NCI-H2171 treated with DMSO at 0.1 percent for 48 hours (cell line): ENCODE results near the gene WDR55.
"Not testable (repeated sequence)": the region's sequence is repeated elsewhere in the genome, so short reads cannot be mapped to it uniquely, and the experiment has no call there.

Source experiments
- DNase-seq: peaks from one replicate; lab custom pipeline; 2025; lab: John Stamatoyannopoulos, UW

The WDR55 gene, protein sequence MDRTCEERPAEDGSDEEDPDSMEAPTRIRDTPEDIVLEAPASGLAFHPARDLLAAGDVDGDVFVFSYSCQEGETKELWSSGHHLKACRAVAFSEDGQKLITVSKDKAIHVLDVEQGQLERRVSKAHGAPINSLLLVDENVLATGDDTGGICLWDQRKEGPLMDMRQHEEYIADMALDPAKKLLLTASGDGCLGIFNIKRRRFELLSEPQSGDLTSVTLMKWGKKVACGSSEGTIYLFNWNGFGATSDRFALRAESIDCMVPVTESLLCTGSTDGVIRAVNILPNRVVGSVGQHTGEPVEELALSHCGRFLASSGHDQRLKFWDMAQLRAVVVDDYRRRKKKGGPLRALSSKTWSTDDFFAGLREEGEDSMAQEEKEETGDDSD

GRCh38 chr5:140664359-140665119 is at the start of gene WDR55:
WDR55 (plus strand) TSS chr5:140664904; CDS start chr5:140664913, 9 bp downstream.
- DNase-seq: peak; percentile 86

DNA sequence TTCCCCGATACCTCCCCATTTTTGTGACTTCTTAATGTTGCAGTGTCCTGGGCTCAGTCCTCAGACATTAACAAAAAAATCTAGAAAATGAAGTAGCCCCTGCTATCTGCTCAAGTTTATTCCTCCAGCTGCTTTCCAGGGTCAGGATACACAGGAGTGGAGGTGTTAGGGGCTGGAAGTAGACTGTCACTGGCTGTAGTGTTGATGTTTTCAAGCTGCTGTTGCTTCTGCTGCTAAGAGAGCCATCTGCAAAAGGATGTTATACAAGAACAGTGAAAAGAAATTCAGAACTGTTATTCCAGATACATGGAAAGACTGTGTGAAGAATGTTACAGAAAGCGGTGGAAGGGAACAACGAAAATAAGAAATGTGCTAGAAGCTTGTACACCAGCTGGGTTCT is 42.4 kb upstream of the WDR55 start:
- DNase-seq: no peak

- DNase-seq: not testable (repeated sequence)
Observed at GRCh38 chr5:140623061-140623460, 41.6 kb upstream of the WDR55 start.

GRCh38 chr5:140624886-140625285 is 39.8 kb upstream of the WDR55 start:
- DNase-seq: not testable (repeated sequence)

- DNase-seq: no peak
Observed at GRCh38 chr5:140627972-140628371, 36.7 kb upstream of the WDR55 start.

- no peak for DNase-seq
Observed at GRCh38 chr5:140628711-140629110, 36.0 kb upstream of the WDR55 start.

DNA sequence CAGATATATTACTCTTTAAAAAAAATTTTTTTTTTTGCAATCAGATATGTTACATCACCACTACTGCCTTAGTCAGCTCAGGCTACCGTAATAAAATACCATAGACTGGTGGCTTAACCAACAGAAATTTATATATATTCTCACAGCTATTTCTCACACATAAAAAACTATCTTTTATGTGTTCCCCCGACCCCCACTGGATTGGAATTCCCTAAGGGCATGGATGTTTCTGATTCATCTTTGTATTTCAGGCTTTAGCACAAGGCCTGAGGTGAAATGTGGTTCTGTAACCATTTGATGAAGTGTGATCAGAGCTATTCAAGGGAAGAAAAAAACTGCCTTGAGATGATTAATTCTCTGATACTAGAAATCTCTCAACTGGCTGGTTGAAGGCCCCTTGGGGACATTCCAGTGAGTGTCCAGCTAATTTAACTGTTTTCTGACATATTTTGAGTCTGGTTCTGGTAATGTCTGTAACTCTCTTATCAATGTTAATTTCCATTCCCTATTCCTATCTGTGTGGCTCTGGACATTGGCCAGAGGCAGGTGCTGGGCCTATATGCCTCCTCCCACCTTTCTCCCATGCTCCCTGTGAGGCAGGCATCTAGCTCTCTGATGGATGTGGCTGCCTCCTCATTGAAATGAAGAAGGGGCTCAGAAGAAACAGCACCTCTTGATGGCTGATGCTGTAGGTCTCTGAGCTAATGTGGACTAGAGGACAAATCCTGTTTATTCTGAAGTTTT is 34.2 kb upstream of the WDR55 start:
- DNase-seq: no peak

- no peak for DNase-seq
Observed at GRCh38 chr5:140631036-140631417, 33.7 kb upstream of the WDR55 start.

GRCh38 chr5:140631831-140632365 is 32.8 kb upstream of the WDR55 start:
- DNase-seq: no peak

GRCh38 chr5:140632366-140633020 is 32.2 kb upstream of the WDR55 start:
- peak; percentile 7 for DNase-seq

- peak; percentile 6 for DNase-seq
Observed at GRCh38 chr5:140633021-140633471, 31.7 kb upstream of the WDR55 start, which contains the start of gene CD14. CD14 (minus strand) TSS chr5:140633175; CDS start chr5:140633071, 104 bp downstream.

GRCh38 chr5:140633501-140633900 is 31.2 kb upstream of the WDR55 start:
- DNase-seq: no peak

DNA sequence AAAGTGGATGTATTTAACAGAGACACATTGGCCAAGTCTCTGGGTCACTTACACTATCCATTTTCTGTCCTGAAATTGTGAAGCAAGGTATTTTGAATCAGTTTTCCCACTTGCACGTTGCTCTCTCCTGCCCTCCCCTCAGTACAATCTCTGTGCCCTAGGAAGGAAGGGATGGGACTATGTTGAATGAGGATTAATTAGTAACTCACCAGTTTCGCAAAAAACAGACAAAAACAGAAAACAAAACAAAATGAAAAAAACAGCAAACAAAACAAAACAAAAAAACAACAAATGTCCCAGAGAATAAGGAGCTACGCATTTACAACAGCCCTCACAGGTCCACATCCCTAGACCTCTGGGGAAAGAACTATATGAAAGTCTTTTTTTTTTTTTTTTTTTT is 30.6 kb upstream of the WDR55 start:
- no peak for DNase-seq

DNA sequence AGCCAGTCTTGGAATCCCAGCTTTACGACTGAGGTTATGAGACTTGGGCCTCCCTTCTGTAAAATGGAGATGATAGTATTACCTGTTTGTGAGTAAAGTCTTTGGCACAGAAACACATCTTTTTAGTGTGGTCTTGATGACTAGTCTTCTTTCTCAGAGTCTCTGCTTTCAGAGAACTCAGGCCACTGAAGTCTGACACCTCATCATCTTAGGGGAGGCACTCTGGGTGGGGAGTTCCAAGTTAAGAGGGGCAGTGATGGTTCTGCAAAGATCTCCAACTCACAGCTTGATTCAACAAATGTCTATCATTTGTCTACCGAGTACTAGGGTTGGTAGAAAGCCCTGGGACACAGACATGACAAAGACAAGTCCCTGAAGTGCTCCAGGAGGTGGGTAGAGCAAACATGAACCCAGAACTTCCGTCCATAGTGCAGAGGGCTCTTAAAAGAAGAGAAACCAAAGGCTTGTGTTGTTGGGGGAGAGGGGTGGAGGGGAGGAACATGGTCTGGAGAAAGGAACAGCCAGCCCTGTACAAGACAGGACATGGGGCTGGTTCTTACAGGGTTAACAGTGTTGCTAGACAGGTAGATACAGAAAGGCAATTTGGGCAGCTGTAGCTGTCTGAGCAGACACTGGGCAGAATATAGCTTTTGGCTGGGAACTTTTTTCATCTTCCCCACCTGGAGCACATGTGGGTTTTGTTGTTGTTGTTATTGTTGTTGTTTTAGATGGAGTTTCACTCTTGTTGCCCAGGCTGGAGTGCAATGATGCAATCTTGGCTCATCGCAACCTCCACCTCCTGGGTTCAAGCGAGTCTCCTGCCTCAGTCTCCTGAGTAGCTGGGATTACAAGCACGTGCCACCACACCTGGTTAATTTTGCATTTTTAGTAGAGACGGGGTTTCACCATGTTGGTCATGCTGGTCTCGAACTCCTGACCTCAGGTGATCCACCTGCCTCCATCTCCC is 29.1 kb upstream of the WDR55 start:
- no peak for DNase-seq

- DNase-seq: no peak
Observed at GRCh38 chr5:140637371-140638100, 27.2 kb upstream of the WDR55 start.

DNA sequence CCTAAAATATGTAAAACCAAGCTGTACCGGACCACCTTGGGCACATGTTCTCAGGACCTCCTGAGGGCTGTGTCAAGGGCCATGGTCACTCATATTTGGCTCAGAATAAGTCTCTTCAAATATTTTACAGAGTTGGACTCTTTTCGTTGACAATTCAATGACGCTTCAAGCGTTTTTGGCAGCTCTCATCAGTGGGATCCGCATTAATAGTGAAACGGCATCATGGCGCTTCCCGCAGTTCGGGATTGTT is 25.9 kb upstream of the WDR55 start:
- not testable (repeated sequence) for DNase-seq

GRCh38 chr5:140639148-140639981 is 25.3 kb upstream of the WDR55 start, which contains the start of gene TMCO6:
TMCO6 (plus strand) TSS chr5:140639451; CDS start chr5:140639528, 77 bp downstream.
- DNase-seq: peak; percentile 86

DNA sequence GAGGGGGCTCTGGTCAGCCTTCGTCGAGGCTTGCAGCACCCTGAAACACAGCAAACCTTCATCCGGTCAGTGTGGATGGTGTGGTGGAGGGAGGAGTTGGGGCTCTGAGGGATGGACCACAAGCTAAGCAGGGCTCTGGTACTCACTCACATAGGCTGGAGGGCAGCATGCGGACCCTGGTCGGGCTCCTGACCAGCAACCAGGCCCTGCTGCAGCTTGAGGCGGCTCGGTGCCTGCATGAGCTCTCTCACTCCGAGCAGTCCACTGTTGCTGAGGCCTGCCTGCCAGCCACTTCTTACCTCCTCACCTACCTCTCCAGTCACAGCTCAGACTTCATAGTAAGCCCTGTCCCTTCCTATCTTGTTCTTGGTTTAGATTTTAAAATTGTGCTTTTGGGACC is 23.0 kb upstream of the WDR55 start:
- DNase-seq: no peak

- no peak for DNase-seq
Observed at GRCh38 chr5:140642718-140643117, 22.0 kb upstream of the WDR55 start.
